SK-N-SH (cell line): Measurements from ENCODE around the gene TNFAIP8L1. TPM values are rescaled to one million over a fixed set of nuclear protein-coding genes. Genes with fewer than 3 reads are reported as not detected.

ENCODE experiments used
- CTCF ChIA-PET: fragments of 300-600, 350-600 bp; formaldehyde crosslinking; extraction: SDS; loops from one replicate; lab custom pipeline; 2021; lab: Yijun Ruan, JAX
- POLR2A ChIA-PET: fragments of 350-600 bp; sonication (Branson Sonifier 250); formaldehyde crosslinking; extraction: SDS; loops from one replicate; lab custom pipeline; 2020; ENCODE audit warnings: antibody characterized with exemption, inconsistent platforms; lab: Yijun Ruan, JAX
- DNase-seq: peaks from one replicate; pipeline ENCODE4 v3.0.0; 2012
- H2AFZ ChIP-seq: fragments of 200-600 bp; sonication (generic); 2 replicates; pipeline ENCODE4 v1.8.1; 2016; ENCODE audit warnings: antibody characterized with exemption, mild to moderate bottlenecking, low read depth
- H3F3A ChIP-seq: fragments of 200-600 bp; sonication (generic); replicated peaks from 2 replicates; pipeline ENCODE3; 2016; ENCODE audit warnings: antibody characterized with exemption, mild to moderate bottlenecking; ENCODE audit not compliant: insufficient read depth
- H3K27ac ChIP-seq, 2 experiments: fragments of 200-500 bp in 1 of 2; fragments of 200-600 bp in 1 of 2; sonication (Bioruptor generic) in 1 of 2; sonication (generic), shearing (Covaris generic) in 1 of 2; 2 replicates each; pipeline versions ENCODE4 v1.5.1 to v1.6.1; 2014 to 2016; ENCODE audit warnings: low read depth in 2 of 2, inconsistent platforms in 1 of 2, low read length in 1 of 2, mild to moderate bottlenecking in 1 of 2, mixed read lengths in 1 of 2
- H3K27me3 ChIP-seq: fragments of 200-600 bp; sonication (generic), shearing (Covaris generic); 2 replicates; pipeline ENCODE4 v1.6.1; 2016; ENCODE audit warnings: mixed run types; ENCODE audit not compliant: insufficient read depth
- H3K36me3 ChIP-seq, 2 experiments: fragments of 200-500 bp in 1 of 2; fragments of 200-600 bp in 1 of 2; sonication (Bioruptor generic) in 1 of 2; sonication (generic) in 1 of 2; replicated peaks in 1 of 2; 2 replicates each; pipeline versions ENCODE3 to v1.5.1; 2014 to 2016; ENCODE audit warnings: low read length in 1 of 2, mild to moderate bottlenecking in 1 of 2; ENCODE audit not compliant: insufficient read depth in 2 of 2, control insufficient read depth in 1 of 2
- H3K4me1 ChIP-seq, 2 experiments: fragments of 200-500 bp in 1 of 2; fragments of 200-600 bp in 1 of 2; sonication (Bioruptor generic) in 1 of 2; sonication (generic), shearing (Covaris generic) in 1 of 2; 2 replicates each; pipeline versions ENCODE4 v1.5.1 to v1.6.1; 2014 to 2016; ENCODE audit warnings: low read depth in 1 of 2, low read length in 1 of 2, mixed run types in 1 of 2; ENCODE audit not compliant: insufficient read depth in 2 of 2, control insufficient read depth in 1 of 2
- H3K4me2 ChIP-seq: fragments of 200-600 bp; sonication (generic), shearing (Covaris generic); 2 replicates; pipeline ENCODE4 v1.6.1; 2017; ENCODE audit warnings: mixed run types
- H3K4me3 ChIP-seq, 2 experiments: fragments of 200-500 bp in 1 of 2; fragments of 200-600 bp in 1 of 2; sonication (Bioruptor generic) in 1 of 2; sonication (generic), shearing (Covaris generic) in 1 of 2; 2 replicates each; pipeline versions ENCODE4 v1.5.1 to v1.8.1; 2014 to 2016; ENCODE audit warnings: low read depth in 2 of 2, inconsistent platforms in 1 of 2, low read length in 1 of 2, mild to moderate bottlenecking in 1 of 2, mixed read lengths in 1 of 2, moderate library complexity in 1 of 2
- H3K79me2 ChIP-seq: fragments of 200-600 bp; sonication (generic); 2 replicates; pipeline ENCODE4 v1.8.1; 2017; ENCODE audit warnings: mild to moderate bottlenecking; ENCODE audit not compliant: insufficient read depth
- H3K9ac ChIP-seq: fragments of 200-600 bp; sonication (generic); 2 replicates; pipeline ENCODE4 v1.6.1; 2017; ENCODE audit warnings: mixed run types
- H3K9me2 ChIP-seq: fragments of 200-600 bp; sonication (generic); 2 replicates; pipeline ENCODE4 v1.6.1; 2017; ENCODE audit warnings: mixed run types
- H3K9me3 ChIP-seq: fragments of 200-600 bp; sonication (generic); 2 replicates; pipeline ENCODE4 v1.6.1; 2017; ENCODE audit warnings: mixed run types, mild to moderate bottlenecking, moderate library complexity
- H4K20me1 ChIP-seq: fragments of 200-600 bp; sonication (generic); 2 replicates; pipeline ENCODE4 v1.6.1; 2017; ENCODE audit warnings: mild to moderate bottlenecking, mixed run types; ENCODE audit not compliant: insufficient read depth
- CHD2 ChIP-seq: fragments of 150-350 bp; IDR thresholded peaks from 2 replicates; pipeline ENCODE4 v1.6.1; 2018; ENCODE audit warnings: low read length; ENCODE audit not compliant: partially characterized antibody
- SMC3 ChIP-seq: IDR thresholded peaks from 2 replicates; pipeline ENCODE4 v1.6.1; 2012; ENCODE audit warnings: low read depth, low read length, improper control_type of control experiment
- TAF1 ChIP-seq: IDR thresholded peaks from 2 replicates; pipeline ENCODE4 v1.6.1; 2012; ENCODE audit warnings: low read depth, mild to moderate bottlenecking, low read length, moderate library complexity, borderline replicate concordance
- WGBS: methylation state at CpG from one replicate; pipeline ENCODE4 v1.1.6; 2017; ENCODE audit warnings: low lambda C conversion rate; 5-methylcytosine and 5-hydroxymethylcytosine counted together
- polyA plus RNA-seq, 3 experiments: library from polyadenylated mRNA; depleted of rRNA; stranded (reverse); fragments of >200 nt; gene quantifications; 2 replicates each; pipeline ENCODE4 v1.2.3, GENCODE V29; 2012
- TF ChIP-seq, protein P1 (sequence below): IDR thresholded peaks from 2 replicates; pipeline ENCODE4 v1.4.0; 2012; ENCODE audit warnings: low read depth, borderline replicate concordance
- TF ChIP-seq, protein P2 (sequence below): fragments of 200-600 bp; sonication (generic); IDR thresholded peaks from 2 replicates; pipeline ENCODE4 v1.6.1; 2017; ENCODE audit warnings: antibody characterized with exemption, mild to moderate bottlenecking, moderate library complexity
- TF ChIP-seq, protein P3 (sequence below): IDR thresholded peaks from 2 replicates; pipeline ENCODE4; 2012

Gene TNFAIP8L1
- polyA plus RNA-seq, 1 of the 3 experiments (the other 2 are of a cell fraction) = 6.4 TPM

DNA sequence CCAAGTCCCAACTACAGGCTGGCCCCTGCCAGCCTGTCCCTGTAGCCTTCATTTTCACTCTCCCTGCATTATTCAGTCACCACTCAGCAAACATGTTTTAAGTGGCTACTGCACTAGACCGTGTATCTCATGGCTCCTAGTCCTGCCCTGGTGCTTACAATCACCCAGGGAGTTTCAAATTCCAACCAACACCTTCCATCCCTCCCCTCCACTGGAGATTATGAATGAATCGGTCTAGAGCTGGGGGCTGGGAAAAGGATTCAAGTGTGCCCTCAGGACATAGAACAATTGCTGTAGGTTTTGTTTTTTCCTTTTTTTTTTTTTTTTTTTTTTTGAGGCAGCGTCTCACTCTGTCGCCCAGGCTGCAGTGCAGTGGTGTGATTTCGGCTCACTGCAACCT lies 15.0 kb upstream of the TNFAIP8L1 start:
- no peak overlapping the region for H3K4me3 ChIP-seq
- POLR2A ChIA-PET = no interaction called here
- H3K27me3 ChIP-seq = peaks cover 11% of the 10 kb centered on the region
- TF ChIP-seq CHD2 = no peak
- TF ChIP-seq, protein P1, sequence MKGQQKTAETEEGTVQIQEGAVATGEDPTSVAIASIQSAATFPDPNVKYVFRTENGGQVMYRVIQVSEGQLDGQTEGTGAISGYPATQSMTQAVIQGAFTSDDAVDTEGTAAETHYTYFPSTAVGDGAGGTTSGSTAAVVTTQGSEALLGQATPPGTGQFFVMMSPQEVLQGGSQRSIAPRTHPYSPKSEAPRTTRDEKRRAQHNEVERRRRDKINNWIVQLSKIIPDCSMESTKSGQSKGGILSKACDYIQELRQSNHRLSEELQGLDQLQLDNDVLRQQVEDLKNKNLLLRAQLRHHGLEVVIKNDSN = no peak
- no peak for TF ChIP-seq TAF1
- TF ChIP-seq SMC3 = no peak
- H3K36me3 ChIP-seq = no peaks in the 10 kb centered on the region
- H3K4me1 ChIP-seq = peaks cover 0 to 4% of the 10 kb centered on the region in 2 experiments; a peak in 1 of 4 replicates
- CTCF ChIA-PET = interaction anchor here (1.6 to 4.2 kb wide), 7 partner anchors 9 to 55 kb away, joined by 4 to 21 read pairs (median 11); no protein-coding TSS in a partner anchor
- H3K27ac ChIP-seq = no peak overlapping the region
- no peak overlapping the region for H3K4me2 ChIP-seq
- no peaks in the 10 kb centered on the region for H3K9me3 ChIP-seq
- DNase-seq = no peak
- H3F3A ChIP-seq = no peaks in the 10 kb centered on the region
- 74% methylated on average over 5 of the region's 5 CpGs for WGBS
- no peaks in the 10 kb centered on the region for H4K20me1 ChIP-seq
- H3K9ac ChIP-seq = no peak overlapping the region
- H2AFZ ChIP-seq = no peak overlapping the region
- no peaks in the 10 kb centered on the region for H3K9me2 ChIP-seq
- no peaks in the 10 kb centered on the region for H3K79me2 ChIP-seq

DNA sequence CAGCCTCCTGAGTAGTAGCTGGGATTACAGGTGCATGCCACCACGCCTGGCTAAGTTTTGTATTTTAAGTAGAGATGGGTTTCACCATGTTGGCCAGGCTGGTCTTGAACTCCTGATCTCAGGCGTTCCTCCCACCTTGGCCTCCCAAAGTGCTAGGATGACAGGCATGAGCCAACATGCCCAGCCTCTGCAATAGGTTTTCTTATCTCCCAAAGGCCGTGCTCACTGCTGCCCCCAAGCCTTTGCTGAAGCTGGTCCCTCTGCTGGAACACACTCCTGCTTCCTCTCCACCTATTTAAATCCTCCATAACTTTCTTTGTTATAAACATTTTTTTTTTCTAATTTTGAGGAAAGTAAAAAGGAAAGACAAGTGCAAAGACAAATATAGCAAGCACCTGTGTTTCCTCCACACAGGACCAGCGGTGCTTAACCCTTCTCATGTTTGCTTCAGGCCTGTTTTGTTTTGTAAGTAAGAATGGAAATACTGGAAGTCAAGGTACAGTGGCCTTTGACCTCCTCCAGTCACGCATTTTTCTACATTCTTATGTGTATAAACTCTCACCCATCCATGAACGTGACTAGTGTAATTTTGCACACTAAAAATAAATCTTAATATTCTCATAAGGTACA lies 14.5 kb upstream of the TNFAIP8L1 start:
- no peak overlapping the region for H3K4me3 ChIP-seq
- no peaks in the 10 kb centered on the region for H3K36me3 ChIP-seq
- H3K9ac ChIP-seq = no peak overlapping the region
- H3K9me3 ChIP-seq = no peaks in the 10 kb centered on the region
- TF ChIP-seq, protein P2, sequence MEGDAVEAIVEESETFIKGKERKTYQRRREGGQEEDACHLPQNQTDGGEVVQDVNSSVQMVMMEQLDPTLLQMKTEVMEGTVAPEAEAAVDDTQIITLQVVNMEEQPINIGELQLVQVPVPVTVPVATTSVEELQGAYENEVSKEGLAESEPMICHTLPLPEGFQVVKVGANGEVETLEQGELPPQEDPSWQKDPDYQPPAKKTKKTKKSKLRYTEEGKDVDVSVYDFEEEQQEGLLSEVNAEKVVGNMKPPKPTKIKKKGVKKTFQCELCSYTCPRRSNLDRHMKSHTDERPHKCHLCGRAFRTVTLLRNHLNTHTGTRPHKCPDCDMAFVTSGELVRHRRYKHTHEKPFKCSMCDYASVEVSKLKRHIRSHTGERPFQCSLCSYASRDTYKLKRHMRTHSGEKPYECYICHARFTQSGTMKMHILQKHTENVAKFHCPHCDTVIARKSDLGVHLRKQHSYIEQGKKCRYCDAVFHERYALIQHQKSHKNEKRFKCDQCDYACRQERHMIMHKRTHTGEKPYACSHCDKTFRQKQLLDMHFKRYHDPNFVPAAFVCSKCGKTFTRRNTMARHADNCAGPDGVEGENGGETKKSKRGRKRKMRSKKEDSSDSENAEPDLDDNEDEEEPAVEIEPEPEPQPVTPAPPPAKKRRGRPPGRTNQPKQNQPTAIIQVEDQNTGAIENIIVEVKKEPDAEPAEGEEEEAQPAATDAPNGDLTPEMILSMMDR = peak; percentile 45
- TF ChIP-seq, protein P3, sequence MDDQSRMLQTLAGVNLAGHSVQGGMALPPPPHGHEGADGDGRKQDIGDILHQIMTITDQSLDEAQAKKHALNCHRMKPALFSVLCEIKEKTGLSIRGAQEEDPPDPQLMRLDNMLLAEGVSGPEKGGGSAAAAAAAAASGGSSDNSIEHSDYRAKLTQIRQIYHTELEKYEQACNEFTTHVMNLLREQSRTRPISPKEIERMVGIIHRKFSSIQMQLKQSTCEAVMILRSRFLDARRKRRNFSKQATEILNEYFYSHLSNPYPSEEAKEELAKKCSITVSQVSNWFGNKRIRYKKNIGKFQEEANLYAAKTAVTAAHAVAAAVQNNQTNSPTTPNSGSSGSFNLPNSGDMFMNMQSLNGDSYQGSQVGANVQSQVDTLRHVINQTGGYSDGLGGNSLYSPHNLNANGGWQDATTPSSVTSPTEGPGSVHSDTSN = no peak
- no peaks in the 10 kb centered on the region for H4K20me1 ChIP-seq
- CTCF ChIA-PET = interaction anchor here (0.6 to 4.2 kb wide), 7 partner anchors 9 to 55 kb away, joined by 3 to 21 read pairs (median 8); no protein-coding TSS in a partner anchor
- H3K79me2 ChIP-seq = no peaks in the 10 kb centered on the region
- DNase-seq = no peak
- H3K4me2 ChIP-seq = no peak overlapping the region
- H2AFZ ChIP-seq = no peak overlapping the region
- no peaks in the 10 kb centered on the region for H3F3A ChIP-seq
- H3K9me2 ChIP-seq = no peaks in the 10 kb centered on the region
- peaks cover 0 to 4% of the 10 kb centered on the region in 2 experiments; a peak in 1 of 4 replicates for H3K4me1 ChIP-seq
- 53% methylated on average over 6 of the region's 6 CpGs for WGBS
- peaks cover 5% of the 10 kb centered on the region for H3K27me3 ChIP-seq
- H3K27ac ChIP-seq = no peak overlapping the region
- POLR2A ChIA-PET = no interaction called here
